GM12878 (cell line): ENCODE data around the gene HSP90AA1.

Source experiments
- CTCF ChIP-seq, 3 experiments: IDR thresholded peaks in 2 of 3; conservative IDR thresholded peaks in 1 of 3; 2 replicates each; pipeline ENCODE4 v1.5.1; 2011; ENCODE audit warnings: low read depth in 3 of 3, low read length in 3 of 3, mild to moderate bottlenecking in 3 of 3, control low read depth in 2 of 3, moderate library complexity in 2 of 3, inconsistent platforms in 1 of 3, mixed read lengths in 1 of 3; ENCODE audit not compliant: control insufficient read depth in 2 of 3, insufficient read depth in 1 of 3; ENCODE audit errors: extremely low read depth in 1 of 3
- PBX3 ChIP-seq: IDR thresholded peaks from 2 replicates; pipeline ENCODE4 v1.6.1; 2011; ENCODE audit warnings: mild to moderate bottlenecking, low read depth, low read length, moderate library complexity; ENCODE audit not compliant: insufficient replicate concordance
- RAD21 ChIP-seq: IDR thresholded peaks from 2 replicates; pipeline ENCODE4 v1.6.1; 2011; ENCODE audit warnings: mild to moderate bottlenecking, low read depth, low read length, moderate library complexity; ENCODE audit not compliant: insufficient read depth

- TF ChIP-seq RAD21, result no peak
- TF ChIP-seq CTCF (IDR thresholded peaks at IDR 0.05 in 2 of 3, conservative IDR thresholded peaks at IDR 0.05 in 1 of 3; ENCODE audit: control insufficient read depth in 2 of 3, extremely low read depth in 1 of 3, insufficient read depth in 1 of 3, low read depth in 3 of 3, low read length in 3 of 3), result no peak
- no peak for TF ChIP-seq PBX3
These were observed 24.3 kb upstream of the HSP90AA1 start for GRCh38 chr14:102111101-102111500.
